ENCODE results near the gene SLC15A2.
"Not testable (repeated sequence)": the region's sequence is repeated elsewhere in the genome, so short reads cannot be mapped to it uniquely, and the experiment has no call there.

SLC15A2 gene

DNA sequence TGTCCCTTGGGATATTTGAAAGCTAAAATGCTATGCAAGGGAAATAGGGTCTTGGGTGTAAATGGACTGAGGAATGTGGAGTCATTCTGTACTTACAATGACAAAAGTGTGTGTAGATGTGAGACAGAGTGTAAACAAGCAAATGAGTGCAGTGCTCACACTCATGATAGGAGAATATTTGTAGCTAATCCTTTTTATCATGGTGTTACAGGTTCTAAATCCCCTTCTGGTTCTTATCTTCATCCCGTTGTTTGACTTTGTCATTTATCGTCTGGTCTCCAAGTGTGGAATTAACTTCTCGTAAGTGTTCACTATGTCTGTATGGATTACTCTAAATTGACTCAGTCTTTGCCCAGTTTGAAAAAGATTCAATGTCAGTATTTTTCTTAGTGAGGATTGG, 30.5 kb downstream of the SLC15A2 start:
- no peak for DNase-seq

DNA sequence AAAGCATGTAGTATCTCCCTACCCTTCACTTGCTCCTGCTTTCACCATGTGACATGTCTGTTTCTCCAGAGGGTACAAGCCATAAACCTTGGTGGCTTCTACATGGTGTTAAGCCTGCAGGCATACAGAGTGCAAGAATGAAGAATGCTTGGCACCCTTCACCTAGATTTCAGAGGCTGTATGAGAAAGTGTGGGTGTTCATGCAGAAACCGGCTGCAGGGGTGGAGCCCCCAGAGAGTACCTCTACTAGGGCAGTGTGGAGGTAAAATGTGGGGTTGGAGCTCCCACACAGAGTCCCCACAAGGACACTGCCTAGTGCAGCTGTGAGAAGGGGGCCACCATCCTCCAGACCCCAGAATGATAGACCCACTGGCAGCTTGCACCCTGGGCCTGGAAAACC, 32.2 kb downstream of the SLC15A2 start:
- no peak for DNase-seq

- DNase-seq: not testable (repeated sequence)
These were observed 44.1 kb downstream of the SLC15A2 start for GRCh38 chr3:121938141-121938855.

- DNase-seq: no peak
These were observed 47.4 kb downstream of the SLC15A2 start for GRCh38 chr3:121941592-121941991.

- no peak for DNase-seq
These were observed 48.0 kb downstream of the SLC15A2 start for GRCh38 chr3:121942116-121942786.

DNA sequence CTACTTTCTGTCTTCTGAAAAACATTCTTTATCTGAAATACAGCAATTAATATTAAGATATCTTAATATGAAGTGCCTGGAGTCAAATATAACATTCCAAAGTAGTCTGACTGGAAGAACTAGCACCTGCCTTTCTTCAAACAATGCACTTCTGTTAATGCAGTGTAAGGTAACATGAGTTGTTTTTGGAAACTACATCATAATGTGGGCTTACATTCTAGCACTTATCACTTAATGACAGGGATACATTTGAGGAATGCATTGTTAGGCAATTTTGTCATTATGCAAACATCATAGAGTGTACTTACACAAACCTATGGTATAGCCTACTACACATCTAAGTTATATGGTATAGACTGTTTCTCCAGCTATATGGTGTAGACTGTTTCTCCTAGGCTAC, 49.2 kb downstream of the SLC15A2 start:
- DNase-seq: no peak

DNA sequence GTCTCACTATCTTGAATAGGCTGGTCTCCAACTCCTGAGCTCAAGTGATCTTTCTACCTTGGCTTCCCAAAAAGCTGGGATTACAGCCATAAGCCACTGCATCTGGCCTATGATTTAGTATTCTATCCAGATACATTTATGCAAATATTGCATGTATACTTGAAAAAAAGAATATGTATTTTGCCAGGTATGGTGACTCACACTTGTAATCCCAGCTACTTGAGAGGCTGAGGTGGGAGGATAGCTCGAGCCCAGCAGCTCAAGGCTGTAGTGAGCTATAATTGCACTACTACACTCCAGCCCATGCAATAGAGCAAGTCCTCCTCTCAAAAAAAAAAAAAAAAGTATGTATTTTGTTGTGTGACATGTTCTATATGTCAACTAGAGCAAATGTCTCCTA, 54.4 kb downstream of the SLC15A2 start:
- DNase-seq: no peak

DNA sequence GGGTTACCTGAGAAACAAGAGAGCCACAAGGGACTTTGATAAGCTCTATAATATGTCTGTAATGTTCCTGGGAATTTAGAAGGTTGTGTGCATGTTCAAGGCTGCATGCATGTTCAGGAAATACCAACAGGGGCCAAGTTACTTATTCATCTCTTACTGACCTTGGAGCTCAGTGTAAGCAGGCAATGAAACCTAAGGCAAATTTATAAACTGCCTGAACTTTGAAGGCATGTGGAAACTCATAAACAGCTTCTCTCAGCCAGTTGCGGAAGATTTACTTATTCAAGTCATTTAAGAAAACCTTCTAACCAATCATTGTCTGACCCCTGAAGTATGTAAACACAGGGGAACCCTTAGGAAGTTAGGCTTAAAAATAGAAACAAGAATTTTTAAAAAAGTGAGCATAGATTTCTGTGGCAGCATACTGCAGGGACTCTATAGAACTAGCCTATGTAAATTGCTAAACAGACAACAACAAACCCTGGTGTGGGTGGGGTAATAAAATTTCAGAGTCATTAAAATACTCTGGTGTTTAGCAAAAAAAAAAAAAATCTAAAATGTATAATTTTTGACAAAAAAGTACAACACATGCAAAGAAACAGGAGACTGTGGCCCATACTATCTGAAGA, 57.2 kb downstream of the SLC15A2 start:
- DNase-seq: no peak

DNA sequence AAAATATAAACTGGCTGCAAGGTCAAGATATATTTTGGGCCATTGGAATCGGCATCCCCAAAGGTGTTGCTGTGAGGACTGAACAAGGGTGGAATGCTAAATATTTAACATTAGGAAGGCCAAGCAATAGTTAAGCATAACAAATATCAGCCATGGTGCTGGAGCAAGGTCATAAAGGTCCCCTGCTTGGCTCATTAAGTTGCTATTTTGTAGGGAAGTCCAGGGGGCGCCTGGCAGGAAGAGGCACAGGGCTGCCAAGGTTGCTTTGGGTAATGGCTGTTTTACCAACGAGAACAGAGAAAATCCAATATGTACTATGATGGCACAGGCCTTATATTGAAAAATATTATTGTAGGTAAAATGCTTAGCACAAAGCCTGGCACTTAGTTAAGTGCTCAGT, 62.2 kb downstream of the SLC15A2 start:
- DNase-seq: no peak

- no peak for DNase-seq
These were observed 63.6 kb downstream of the SLC15A2 start for GRCh38 chr3:121957674-121958415.

- DNase-seq: no peak
These were observed 64.6 kb downstream of the SLC15A2 start for GRCh38 chr3:121958801-121959200.

DNA sequence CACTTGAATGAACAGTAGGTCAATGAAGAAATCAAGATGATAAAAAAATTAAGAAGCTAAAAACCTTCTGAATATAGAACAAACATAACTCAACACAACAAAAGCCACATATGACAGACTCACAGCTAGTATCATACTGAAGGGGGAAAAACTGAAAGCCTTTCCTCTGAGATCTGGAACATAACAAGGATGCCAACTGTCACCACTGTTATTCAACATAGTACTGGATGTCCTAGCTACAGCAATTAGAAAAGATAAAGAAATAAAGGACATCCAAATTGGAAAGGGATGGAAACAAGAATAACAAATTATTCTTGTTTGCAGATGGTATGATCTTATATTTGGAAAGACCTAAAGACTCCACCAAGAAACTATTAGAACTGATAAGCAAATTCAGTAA, 67.1 kb downstream of the SLC15A2 start:
- DNase-seq: no peak

- DNase-seq: no peak
These were observed 68.2 kb downstream of the SLC15A2 start for GRCh38 chr3:121962443-121962842.

DNA sequence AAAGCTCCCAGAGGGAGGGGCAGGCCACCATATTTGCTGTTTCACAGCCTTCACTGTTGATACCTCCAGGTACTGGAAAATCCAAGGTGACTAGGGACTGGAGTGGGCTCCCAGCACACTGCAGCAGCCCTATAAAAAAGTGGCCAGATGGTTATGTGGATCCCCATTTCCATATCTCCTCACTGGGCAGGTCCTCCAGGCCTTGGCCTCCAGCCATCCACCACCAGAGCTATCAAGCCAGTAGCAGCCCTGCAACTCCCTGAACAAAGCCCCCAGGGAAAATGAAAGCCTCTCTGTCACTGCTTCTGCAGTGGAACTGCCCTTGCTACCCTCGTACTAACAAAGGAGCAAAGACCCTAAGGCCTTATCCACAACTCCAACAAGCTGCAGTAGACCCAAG, 69.4 kb downstream of the SLC15A2 start:
- no peak for DNase-seq

DNA sequence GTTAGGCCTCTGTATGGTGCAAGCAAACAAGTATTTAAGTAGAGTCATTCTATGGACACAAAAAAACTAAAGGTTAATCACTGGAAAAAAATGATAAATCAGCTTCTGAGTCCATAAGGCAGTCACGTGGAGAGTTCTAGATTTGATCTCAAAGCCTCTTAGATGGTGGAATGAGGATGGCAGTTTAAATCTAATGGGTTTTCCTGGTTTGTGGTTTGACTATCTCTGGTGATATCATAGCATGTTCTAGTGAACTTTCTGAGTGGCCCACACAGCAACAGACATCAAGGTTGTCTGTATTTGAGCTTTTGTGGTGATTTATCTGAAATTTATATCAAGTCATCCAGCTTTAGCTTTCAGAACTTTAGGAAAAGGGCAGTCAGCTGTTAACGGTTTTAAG, 75.4 kb downstream of the SLC15A2 start:
- DNase-seq: no peak

- no peak for DNase-seq
These were observed 75.8 kb downstream of the SLC15A2 start for GRCh38 chr3:121970047-121970446.

DNA sequence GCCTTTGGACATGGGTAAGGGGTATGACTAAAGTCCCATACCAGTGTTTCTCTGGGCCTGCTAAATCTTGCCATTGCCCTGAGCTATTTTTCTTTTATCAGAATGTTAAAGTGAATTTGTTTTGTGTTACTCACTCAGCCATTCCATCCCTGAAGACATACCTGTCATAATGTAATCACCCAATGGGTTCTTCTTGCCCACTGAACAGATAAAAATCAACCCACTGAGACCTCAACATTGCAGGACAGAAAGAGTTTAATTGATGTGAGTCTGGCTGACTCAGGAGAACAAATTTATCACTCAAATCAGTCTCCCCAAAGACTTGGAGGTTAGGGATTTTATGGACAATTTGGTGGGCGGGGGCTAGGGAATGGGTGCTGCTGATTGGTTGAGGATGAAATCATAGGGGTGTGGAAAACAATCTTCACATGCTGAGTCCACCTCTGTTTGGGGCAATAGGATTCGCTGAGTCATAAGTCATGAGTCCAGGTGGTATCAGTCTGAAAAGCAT, 80.5 kb downstream of the SLC15A2 start:
- DNase-seq: no peak

- no peak for DNase-seq
These were observed 81.6 kb downstream of the SLC15A2 start for GRCh38 chr3:121975702-121976302.

DNA sequence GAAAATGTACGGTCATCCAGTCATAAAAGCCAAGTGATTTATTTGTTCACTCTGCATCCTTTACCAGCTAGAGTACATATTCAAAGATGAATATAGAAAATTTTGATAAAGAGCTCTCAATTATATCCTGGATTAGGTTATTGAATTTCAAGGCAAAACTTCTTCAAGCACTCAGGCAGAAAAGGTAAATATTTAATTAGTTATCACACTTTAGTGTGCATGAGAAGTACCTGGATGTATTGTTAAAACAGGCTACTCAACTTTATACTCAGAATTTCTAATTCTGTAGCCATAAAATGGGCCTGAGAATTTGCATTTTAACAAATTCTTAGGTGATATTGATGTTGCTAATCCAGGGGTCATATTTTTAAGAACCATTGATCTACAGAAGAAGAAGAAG, 82.5 kb downstream of the SLC15A2 start:
- no peak for DNase-seq

DNA sequence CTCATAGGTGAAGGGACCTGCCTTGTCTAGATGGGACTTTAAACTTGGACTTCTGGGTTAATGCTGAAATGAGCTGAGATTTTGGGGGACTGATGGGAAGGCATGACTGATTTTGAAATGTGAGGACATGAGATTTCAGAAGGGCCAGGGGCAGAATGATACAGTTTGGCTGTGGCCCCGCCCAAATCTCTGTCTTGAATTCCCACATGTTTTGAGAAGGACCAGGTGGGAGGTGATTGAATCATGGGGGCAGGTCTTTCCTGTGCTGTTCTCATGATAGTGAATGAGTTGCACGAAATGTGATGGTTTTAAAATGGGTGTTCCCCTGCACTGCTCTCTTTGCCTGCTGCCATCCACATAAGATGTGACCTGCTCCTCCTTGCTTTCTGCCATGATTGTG, 85.0 kb downstream of the SLC15A2 start:
- DNase-seq: no peak

- no peak for DNase-seq
These were observed 85.7 kb downstream of the SLC15A2 start for GRCh38 chr3:121979734-121980449.

- no peak for DNase-seq
These were observed 86.2 kb downstream of the SLC15A2 start for GRCh38 chr3:121980450-121980796.

Measured in T-helper 1 cell (primary cell).